ENCODE measurements around the gene MED15. TPM values are rescaled to one million over a fixed set of nuclear protein-coding genes. Genes with fewer than 3 reads are reported as not detected.

The MED15 gene
- total RNA-seq, 1 experiment from 2014 or later, result 9.1 TPM

- no peak for DNase-seq (ENCODE audit: low spot score)
Observed at GRCh38 chr22:20551805-20552442, 44.5 kb downstream of the MED15 start.

- no peak for DNase-seq (ENCODE audit: low spot score)
Observed at GRCh38 chr22:20552443-20553401, 45.3 kb downstream of the MED15 start.

- no peak for DNase-seq (ENCODE audit: low spot score)
Observed at GRCh38 chr22:20553947-20554741, 46.7 kb downstream of the MED15 start.

GRCh38 chr22:20554824-20555223, 47.4 kb downstream of the MED15 start:
- DNase-seq (ENCODE audit: low spot score), result no peak

GRCh38 chr22:20558534-20558933, 51.1 kb downstream of the MED15 start:
- no peak for DNase-seq (ENCODE audit: low spot score)

GRCh38 chr22:20559174-20559760, 51.9 kb downstream of the MED15 start:
- no peak for DNase-seq (ENCODE audit: low spot score)

GRCh38 chr22:20560716-20561115, 53.3 kb downstream of the MED15 start:
- no peak for DNase-seq (ENCODE audit: low spot score)

GRCh38 chr22:20561882-20562281, 54.5 kb downstream of the MED15 start:
- DNase-seq (ENCODE audit: low spot score), result no peak

- DNase-seq (ENCODE audit: low spot score), result no peak
Observed at GRCh38 chr22:20562607-20563465, 55.4 kb downstream of the MED15 start.

- no peak for DNase-seq (ENCODE audit: low spot score)
Observed at GRCh38 chr22:20563466-20563906, 56.1 kb downstream of the MED15 start.

- DNase-seq (ENCODE audit: low spot score), result no peak
Observed at GRCh38 chr22:20563941-20564371, 56.5 kb downstream of the MED15 start.

GRCh38 chr22:20565079-20565734, 57.8 kb downstream of the MED15 start:
- DNase-seq (ENCODE audit: low spot score), result no peak

GRCh38 chr22:20565761-20566160, 58.4 kb downstream of the MED15 start:
- no peak for DNase-seq (ENCODE audit: low spot score)

GRCh38 chr22:20566420-20567260, 59.2 kb downstream of the MED15 start:
- no peak for DNase-seq (ENCODE audit: low spot score)

- no peak for DNase-seq (ENCODE audit: low spot score)
Observed at GRCh38 chr22:20567371-20567847, 60.0 kb downstream of the MED15 start.

GRCh38 chr22:20567993-20568417, 60.6 kb downstream of the MED15 start:
- no peak for DNase-seq (ENCODE audit: low spot score)

GRCh38 chr22:20568502-20569058, 61.2 kb downstream of the MED15 start:
- no peak for DNase-seq (ENCODE audit: low spot score)

Measured in H4 (cell line).